ENCODE measurements around the gene FOXN1. TPM values are rescaled to one million over a fixed set of nuclear protein-coding genes. Genes with fewer than 3 reads are reported as not detected.
A peak's percentile ranks its signal among the peaks of the same experiment; 100 is the strongest.

The FOXN1 gene
- total and polyA plus RNA-seq, 5 donors from 2014 or later = not detected

- Histone ChIP-seq H3K4me1 (ENCODE audit: control insufficient read depth, insufficient read depth, low read length, poor library complexity, severe bottlenecking) (no peaks in the 10 kb centered on the region), H3K4me3 (ENCODE audit: low read depth, low read length) (no peak overlapping the region), H3K9me3 (ENCODE audit: control insufficient read depth in 2 of 2, low read length in 2 of 2) (no peaks in the 10 kb centered on the region), H3K27me3 (ENCODE audit: control insufficient read depth, insufficient read depth, low read length) (no peaks in the 10 kb centered on the region), H3K36me3 (ENCODE audit: control insufficient read depth, insufficient read depth, low read length) (no peaks in the 10 kb centered on the region), H3K27ac (ENCODE audit: insufficient read depth, low read length, poor library complexity, severe bottlenecking) (no peak overlapping the region)
- Mint-ChIP-seq H3K9me3 (peaks cover 0 to 1% (median 0%) of the 10 kb centered on the region in 7 donors), H3K4me1 (peaks cover 0 to 2% (median 0%) of the 10 kb centered on the region in 4 donors), H3K36me3 (no peaks in the 10 kb centered on the region), H3K27ac (no peak overlapping the region), H3K4me3 (no peak overlapping the region), H3K27me3 (peaks cover 3% of the 10 kb centered on the region)
- ATAC-seq (ENCODE audit: low read depth in 2 of 2) = no peak
- DNase-seq = no peak
Observed at GRCh38 chr17:28532050-28532960, 26.2 kb downstream of the FOXN1 start.

GRCh38 chr17:28533091-28533807, 27.1 kb downstream of the FOXN1 start:
- Mint-ChIP-seq H3K27me3 (no peaks in the 10 kb centered on the region), H3K9me3 (peaks cover 0 to 1% (median 0%) of the 10 kb centered on the region in 7 donors), H3K4me1 (peaks cover 0 to 2% (median 0%) of the 10 kb centered on the region in 4 donors), H3K36me3 (no peaks in the 10 kb centered on the region), H3K27ac (no peak overlapping the region), H3K4me3 (no peak overlapping the region)
- Histone ChIP-seq H3K36me3 (ENCODE audit: control insufficient read depth, insufficient read depth, low read length) (no peaks in the 10 kb centered on the region), H3K9me3 (ENCODE audit: control insufficient read depth in 2 of 2, low read length in 2 of 2) (no peaks in the 10 kb centered on the region), H3K27ac (ENCODE audit: insufficient read depth, low read length, poor library complexity, severe bottlenecking) (no peak overlapping the region), H3K4me1 (ENCODE audit: control insufficient read depth, insufficient read depth, low read length, poor library complexity, severe bottlenecking) (no peaks in the 10 kb centered on the region), H3K4me3 (ENCODE audit: low read depth, low read length) (no peak overlapping the region), H3K27me3 (ENCODE audit: control insufficient read depth, insufficient read depth, low read length) (no peaks in the 10 kb centered on the region)
- ATAC-seq (ENCODE audit: low read depth in 2 of 2) (no peak), DNase-seq (no peak)

- ATAC-seq (ENCODE audit: low read depth in 2 of 2) = no peak
- no peaks in the 10 kb centered on the region for H3K36me3 Mint-ChIP-seq
- H3K4me1 Mint-ChIP-seq = peaks cover 0 to 2% (median 0%) of the 10 kb centered on the region in 4 donors
Observed at GRCh38 chr17:28534740-28535375, 28.7 kb downstream of the FOXN1 start.

GRCh38 chr17:28536532-28537218, 30.5 kb downstream of the FOXN1 start:
- no peak overlapping the region for H3K4me3 Mint-ChIP-seq
- peaks cover 0 to 2% (median 0%) of the 10 kb centered on the region in 4 donors for H3K4me1 Mint-ChIP-seq
- peaks cover 0 to 1% (median 0%) of the 10 kb centered on the region in 7 donors for H3K9me3 Mint-ChIP-seq
- Histone ChIP-seq H3K27ac (ENCODE audit: insufficient read depth, low read length, poor library complexity, severe bottlenecking) (no peak overlapping the region), H3K4me3 (ENCODE audit: low read depth, low read length) (no peak overlapping the region), H3K4me1 (ENCODE audit: control insufficient read depth, insufficient read depth, low read length, poor library complexity, severe bottlenecking) (no peaks in the 10 kb centered on the region), H3K36me3 (ENCODE audit: control insufficient read depth, insufficient read depth, low read length) (no peaks in the 10 kb centered on the region), H3K9me3 (ENCODE audit: control insufficient read depth in 2 of 2, low read length in 2 of 2) (no peaks in the 10 kb centered on the region), H3K27me3 (ENCODE audit: control insufficient read depth, insufficient read depth, low read length) (no peaks in the 10 kb centered on the region)
- ATAC-seq (ENCODE audit: low read depth in 2 of 2) = no peak
- no peaks in the 10 kb centered on the region for H3K36me3 Mint-ChIP-seq
- no peak overlapping the region for H3K27ac Mint-ChIP-seq
- no peaks in the 10 kb centered on the region for H3K27me3 Mint-ChIP-seq
- no peak for DNase-seq

More at GRCh38 chr17:28534740-28535375, 28.7 kb downstream of the FOXN1 start:
- Histone ChIP-seq H3K27ac (ENCODE audit: insufficient read depth, low read length, poor library complexity, severe bottlenecking) (no peak overlapping the region), H3K4me3 (ENCODE audit: low read depth, low read length) (no peak overlapping the region), H3K27me3 (ENCODE audit: control insufficient read depth, insufficient read depth, low read length) (no peaks in the 10 kb centered on the region), H3K9me3 (ENCODE audit: control insufficient read depth in 2 of 2, low read length in 2 of 2) (no peaks in the 10 kb centered on the region), H3K36me3 (ENCODE audit: control insufficient read depth, insufficient read depth, low read length) (no peaks in the 10 kb centered on the region), H3K4me1 (ENCODE audit: control insufficient read depth, insufficient read depth, low read length, poor library complexity, severe bottlenecking) (no peaks in the 10 kb centered on the region)
- no peak overlapping the region for H3K4me3 Mint-ChIP-seq
- no peaks in the 10 kb centered on the region for H3K27me3 Mint-ChIP-seq
- H3K27ac Mint-ChIP-seq = no peak overlapping the region
- no peak for DNase-seq
- peaks cover 0 to 1% (median 0%) of the 10 kb centered on the region in 7 donors for H3K9me3 Mint-ChIP-seq

- Mint-ChIP-seq H3K36me3 (no peaks in the 10 kb centered on the region), H3K4me1 (peaks cover 0 to 2% (median 0%) of the 10 kb centered on the region in 4 donors), H3K4me3 (no peak overlapping the region), H3K27me3 (no peaks in the 10 kb centered on the region), H3K27ac (no peak overlapping the region), H3K9me3 (peaks cover 0 to 1% (median 0%) of the 10 kb centered on the region in 7 donors)
- Histone ChIP-seq H3K4me3 (ENCODE audit: low read depth, low read length) (no peak overlapping the region), H3K4me1 (ENCODE audit: control insufficient read depth, insufficient read depth, low read length, poor library complexity, severe bottlenecking) (no peaks in the 10 kb centered on the region), H3K36me3 (ENCODE audit: control insufficient read depth, insufficient read depth, low read length) (no peaks in the 10 kb centered on the region), H3K9me3 (ENCODE audit: control insufficient read depth in 2 of 2, low read length in 2 of 2) (no peaks in the 10 kb centered on the region), H3K27ac (ENCODE audit: insufficient read depth, low read length, poor library complexity, severe bottlenecking) (no peak overlapping the region), H3K27me3 (ENCODE audit: control insufficient read depth, insufficient read depth, low read length) (no peaks in the 10 kb centered on the region)
- no peak for DNase-seq
- ATAC-seq (ENCODE audit: low read depth in 2 of 2) = no peak
Observed at GRCh38 chr17:28537219-28537610, 31.1 kb downstream of the FOXN1 start.

- H3K36me3 Mint-ChIP-seq = no peaks in the 10 kb centered on the region
- Histone ChIP-seq H3K4me3 (ENCODE audit: low read depth, low read length) (no peak overlapping the region), H3K27me3 (ENCODE audit: control insufficient read depth, insufficient read depth, low read length) (no peaks in the 10 kb centered on the region), H3K4me1 (ENCODE audit: control insufficient read depth, insufficient read depth, low read length, poor library complexity, severe bottlenecking) (no peaks in the 10 kb centered on the region), H3K36me3 (ENCODE audit: control insufficient read depth, insufficient read depth, low read length) (no peaks in the 10 kb centered on the region), H3K27ac (ENCODE audit: insufficient read depth, low read length, poor library complexity, severe bottlenecking) (no peak overlapping the region), H3K9me3 (ENCODE audit: control insufficient read depth in 2 of 2, low read length in 2 of 2) (no peaks in the 10 kb centered on the region)
- ATAC-seq (ENCODE audit: low read depth in 2 of 2) = no peak
- peaks cover 0 to 1% (median 0%) of the 10 kb centered on the region in 7 donors for H3K9me3 Mint-ChIP-seq
- no peak overlapping the region for H3K4me3 Mint-ChIP-seq
- peaks cover 0 to 2% (median 0%) of the 10 kb centered on the region in 4 donors for H3K4me1 Mint-ChIP-seq
- DNase-seq = no peak
- no peaks in the 10 kb centered on the region for H3K27me3 Mint-ChIP-seq
- no peak overlapping the region for H3K27ac Mint-ChIP-seq
Observed at GRCh38 chr17:28538296-28538895, 32.2 kb downstream of the FOXN1 start.

GRCh38 chr17:28540231-28540630, 34.1 kb downstream of the FOXN1 start:
- no peak for ATAC-seq (ENCODE audit: low read depth in 2 of 2)
- H3K4me3 Mint-ChIP-seq = no peak overlapping the region

More at GRCh38 chr17:28540231-28540630, 34.1 kb downstream of the FOXN1 start:
- Histone ChIP-seq H3K9me3 (ENCODE audit: control insufficient read depth in 2 of 2, low read length in 2 of 2) (no peaks in the 10 kb centered on the region), H3K27ac (ENCODE audit: insufficient read depth, low read length, poor library complexity, severe bottlenecking) (no peak overlapping the region), H3K27me3 (ENCODE audit: control insufficient read depth, insufficient read depth, low read length) (no peaks in the 10 kb centered on the region), H3K4me1 (ENCODE audit: control insufficient read depth, insufficient read depth, low read length, poor library complexity, severe bottlenecking) (no peaks in the 10 kb centered on the region), H3K36me3 (ENCODE audit: control insufficient read depth, insufficient read depth, low read length) (no peaks in the 10 kb centered on the region), H3K4me3 (ENCODE audit: low read depth, low read length) (no peak overlapping the region)
- no peaks in the 10 kb centered on the region for H3K27me3 Mint-ChIP-seq
- H3K4me1 Mint-ChIP-seq = no peaks in the 10 kb centered on the region
- H3K36me3 Mint-ChIP-seq = no peaks in the 10 kb centered on the region
- no peak for DNase-seq
- H3K27ac Mint-ChIP-seq = peak overlapping the region in 1 of 3 donors; percentile 83
- H3K9me3 Mint-ChIP-seq = no peaks in the 10 kb centered on the region

All from CD4-positive, CD25-positive, alpha-beta regulatory T cell (primary cell).